H1 (cell line): ENCODE measurements around the gene HTR3B. TPM values are rescaled to one million over a fixed set of nuclear protein-coding genes. Genes with fewer than 3 reads are reported as not detected.

Experiments used
- CTCF ChIA-PET: fragments of 300-600 bp; sonication (Branson Sonifier 250); formaldehyde crosslinking; loops from one replicate; lab custom pipeline; 2021; ENCODE audit not compliant: partially characterized antibody; lab: Charles Lee
- POLR2A ChIA-PET: fragments of 300-600 bp; sonication (Branson Sonifier 250); formaldehyde crosslinking; loops from one replicate; lab custom pipeline; 2021; ENCODE audit warnings: inconsistent platforms; ENCODE audit not compliant: partially characterized antibody; lab: Charles Lee
- DNase-seq, 2 experiments: peaks; one replicate each; pipeline versions ENCODE4 v3.0.0 to v3.0.0-alpha.2; 2010 to 2022; ENCODE audit warnings: low spot score in 2 of 2, low read depth in 1 of 2, mixed read lengths in 1 of 2
- FAIRE-seq: peaks from 2 replicates; lab custom pipeline; 2011; peaks lifted over from hg19 to GRCh38; lab: Jason Lieb, UNC
- H2AFZ ChIP-seq: 2 replicates; pipeline ENCODE4 v1.8.1; 2012; ENCODE audit warnings: low read length, inconsistent platforms
- H2AK5ac ChIP-seq: 2 replicates; pipeline ENCODE4 v1.6.1; 2013; ENCODE audit warnings: low read depth, low read length
- H2BK120ac ChIP-seq: replicated peaks from 2 replicates; pipeline ENCODE3; 2013; ENCODE audit warnings: low read depth, low read length, inconsistent platforms
- H2BK12ac ChIP-seq: 2 replicates; pipeline ENCODE4 v1.6.1; 2013; ENCODE audit warnings: low read depth, low read length
- H2BK15ac ChIP-seq: 2 replicates; pipeline ENCODE4 v1.6.1; 2013; ENCODE audit warnings: low read length
- H2BK20ac ChIP-seq: 2 replicates; pipeline ENCODE4 v1.6.1; 2013; ENCODE audit warnings: low read length
- H2BK5ac ChIP-seq: 2 replicates; pipeline ENCODE4 v1.6.1; 2013; ENCODE audit warnings: low read depth, low read length
- H3K14ac ChIP-seq: 2 replicates; pipeline ENCODE4 v1.6.1; 2013; ENCODE audit warnings: inconsistent platforms; ENCODE audit not compliant: insufficient read length
- H3K18ac ChIP-seq: 2 replicates; pipeline ENCODE4 v1.6.1; 2013; ENCODE audit warnings: low read length; ENCODE audit errors: extremely low read depth
- H3K23ac ChIP-seq: 2 replicates; pipeline ENCODE4 v1.6.1; 2013; ENCODE audit warnings: inconsistent platforms; ENCODE audit not compliant: insufficient read length
- H3K23me2 ChIP-seq: 2 replicates; pipeline ENCODE4 v1.6.1; 2013; ENCODE audit warnings: low read depth, low read length
- H3K27ac ChIP-seq: 2 replicates; pipeline ENCODE4 v1.6.1; 2011; ENCODE audit warnings: low read depth, low read length, inconsistent platforms
- H3K27me3 ChIP-seq, 4 experiments: replicated peaks in 1 of 4; 1 replicate in 1 of 4; 2 replicates in 3 of 4; pipeline versions ENCODE4 v1.6.1 to v1.8.1; 2011 to 2013; ENCODE audit warnings: low read length in 3 of 4, mild to moderate bottlenecking in 3 of 4, inconsistent platforms in 2 of 4, mixed read lengths in 2 of 4, moderate library complexity in 1 of 4; ENCODE audit not compliant: control insufficient read depth in 3 of 4, insufficient read depth in 3 of 4; ENCODE audit errors: extremely low read depth in 1 of 4
- H3K36me3 ChIP-seq, 4 experiments: 2 replicates each; pipeline versions ENCODE4 v1.6.1 to v1.8.1; 2011 to 2013; ENCODE audit warnings: mild to moderate bottlenecking in 4 of 4, low read length in 3 of 4, moderate library complexity in 2 of 4, control low read depth in 1 of 4, inconsistent platforms in 1 of 4; ENCODE audit not compliant: insufficient read depth in 4 of 4, control insufficient read depth in 2 of 4
- H3K4ac ChIP-seq: replicated peaks from 2 replicates; pipeline ENCODE3; 2013; ENCODE audit warnings: low read length, low read depth, mixed read lengths, inconsistent platforms; ENCODE audit not compliant: insufficient read length
- H3K4me1 ChIP-seq, 4 experiments: replicated peaks in 1 of 4; 1 replicate in 1 of 4; 2 replicates in 3 of 4; pipeline versions ENCODE4 v1.6.1 to v1.8.1; 2011 to 2013; ENCODE audit warnings: low read length in 3 of 4, inconsistent platforms in 2 of 4, mixed read lengths in 1 of 4; ENCODE audit not compliant: insufficient read depth in 4 of 4, control insufficient read depth in 3 of 4
- H3K4me2 ChIP-seq, 2 experiments: 2 replicates each; pipeline versions ENCODE4 v1.6.1 to v1.8.1; 2011 to 2013; ENCODE audit warnings: low read depth in 2 of 2, low read length in 2 of 2, control low read depth in 1 of 2, inconsistent platforms in 1 of 2, mild to moderate bottlenecking in 1 of 2; ENCODE audit not compliant: insufficient read depth in 1 of 2
- H3K4me3 ChIP-seq, 4 experiments: fragments of 200-600, 300-600 bp in 1 of 4; sonication (generic), shearing (Covaris generic), sonication (Bioruptor Twin) in 1 of 4; 2 replicates each; pipeline versions ENCODE4 v1.5.1 to v1.8.1; 2011 to 2016; ENCODE audit warnings: low read length in 4 of 4, low read depth in 3 of 4, control low read depth in 2 of 4, inconsistent platforms in 2 of 4, mild to moderate bottlenecking in 2 of 4, mixed read lengths in 1 of 4, moderate library complexity in 1 of 4; ENCODE audit not compliant: insufficient read depth in 2 of 4; ENCODE audit errors: extremely low read depth in 1 of 4
- H3K56ac ChIP-seq: replicated peaks from 2 replicates; pipeline ENCODE3; 2013; ENCODE audit warnings: low read depth, mild to moderate bottlenecking, mixed read lengths, low read length, inconsistent platforms; ENCODE audit not compliant: insufficient read length
- H3K79me1 ChIP-seq: 2 replicates; pipeline ENCODE4 v1.6.1; 2013; ENCODE audit warnings: low read depth, low read length, control low read depth
- H3K79me2 ChIP-seq, 2 experiments: 2 replicates each; pipeline versions ENCODE4 v1.6.1 to v1.8.1; 2012 to 2013; ENCODE audit warnings: low read length in 2 of 2, mild to moderate bottlenecking in 2 of 2, inconsistent platforms in 1 of 2; ENCODE audit not compliant: insufficient read depth in 2 of 2, control insufficient read depth in 1 of 2
- H3K9ac ChIP-seq, 4 experiments: replicated peaks in 1 of 4; 1 replicate in 1 of 4; 2 replicates in 3 of 4; pipeline versions ENCODE4 v1.6.1 to v1.8.1; 2011 to 2013; ENCODE audit warnings: low read depth in 3 of 4, low read length in 3 of 4, control low read depth in 2 of 4, mild to moderate bottlenecking in 2 of 4, moderate library complexity in 2 of 4, inconsistent platforms in 1 of 4; ENCODE audit errors: extremely low read depth in 1 of 4
- H3K9me3 ChIP-seq, 2 experiments: 2 replicates each; pipeline versions ENCODE4 v1.6.1 to v1.8.1; 2012 to 2013; ENCODE audit warnings: mild to moderate bottlenecking in 2 of 2, moderate library complexity in 2 of 2, control low read depth in 1 of 2, inconsistent platforms in 1 of 2, low read depth in 1 of 2, low read length in 1 of 2, mixed read lengths in 1 of 2; ENCODE audit not compliant: insufficient read depth in 2 of 2
- H4K20me1 ChIP-seq, 2 experiments: replicated peaks in 1 of 2; 2 replicates each; pipeline versions ENCODE3 to v1.8.1; 2011 to 2013; ENCODE audit warnings: inconsistent platforms in 2 of 2, low read length in 2 of 2, mild to moderate bottlenecking in 1 of 2; ENCODE audit not compliant: insufficient read depth in 2 of 2, control insufficient read depth in 1 of 2
- H4K5ac ChIP-seq: 2 replicates; pipeline ENCODE4 v1.6.1; 2013; ENCODE audit warnings: low read length, low read depth, mixed read lengths, inconsistent platforms; ENCODE audit not compliant: insufficient read length
- H4K8ac ChIP-seq: 2 replicates; pipeline ENCODE4 v1.8.0; 2013; ENCODE audit warnings: mild to moderate bottlenecking, moderate library complexity, low read length, inconsistent platforms; ENCODE audit not compliant: insufficient read depth; ENCODE audit errors: extremely low read depth
- H4K91ac ChIP-seq: replicated peaks from 2 replicates; pipeline ENCODE3; 2013; ENCODE audit warnings: low read length, mixed read lengths, inconsistent platforms; ENCODE audit not compliant: insufficient read length
- ASH2L ChIP-seq: fragments of 200-600, 300-600 bp; sonication (generic); IDR thresholded peaks from one replicate; pipeline ENCODE4 v1.7.1; 2017; ENCODE audit warnings: low read length
- CBX5 ChIP-seq: fragments of 300-800, 300-1000 bp; sonication (generic); IDR thresholded peaks from 2 replicates; pipeline ENCODE4 v1.7.1; 2016; ENCODE audit warnings: antibody characterized with exemption, low read length, low read depth
- CBX8 ChIP-seq: fragments of 300-800, 300-1000 bp; sonication (generic); IDR thresholded peaks from 2 replicates; pipeline ENCODE4 v1.7.1; 2016; ENCODE audit warnings: low read depth, low read length, borderline replicate concordance
- CTCF ChIP-seq, 3 experiments: IDR thresholded peaks; 1 replicate in 2 of 3; 2 replicates in 1 of 3; pipeline versions ENCODE4 v1.5.1 to v1.6.1; 2011; ENCODE audit warnings: low read length in 3 of 3, mild to moderate bottlenecking in 3 of 3, inconsistent platforms in 2 of 3, low read depth in 1 of 3, moderate library complexity in 1 of 3; ENCODE audit not compliant: insufficient read depth in 1 of 3; ENCODE audit errors: control extremely low read depth in 1 of 3
- GABPA ChIP-seq: IDR thresholded peaks from 2 replicates; pipeline ENCODE4 v1.6.1; 2011; ENCODE audit warnings: mild to moderate bottlenecking, low read length, moderate library complexity, borderline replicate concordance; ENCODE audit not compliant: insufficient read depth
- POU5F1 ChIP-seq: IDR thresholded peaks from 2 replicates; pipeline ENCODE4 v1.6.1; 2011; ENCODE audit warnings: low read depth, mild to moderate bottlenecking, low read length, moderate library complexity
- RAD21 ChIP-seq, 2 experiments: IDR thresholded peaks in 1 of 2; conservative IDR thresholded peaks in 1 of 2; 2 replicates each; pipeline ENCODE4 v1.6.1; 2011; ENCODE audit warnings: low read depth in 2 of 2, low read length in 2 of 2, improper control_type of control experiment in 1 of 2, inconsistent platforms in 1 of 2, mild to moderate bottlenecking in 1 of 2, moderate library complexity in 1 of 2
- TBP ChIP-seq: IDR thresholded peaks from 2 replicates; pipeline ENCODE4 v1.6.1; 2011; ENCODE audit warnings: low read depth, low read length, improper control_type of control experiment
- WGBS, 2 experiments: shearing (Covaris generic) in 1 of 2; methylation state at CpG; one replicate each; pipeline versions ENCODE4 v1.1.6 to v1.1.7; 2013 to 2015; ENCODE audit warnings: low lambda C conversion rate in 2 of 2, mixed read lengths in 2 of 2, inconsistent platforms in 1 of 2, low coverage in 1 of 2, missing lambda C conversion rate in 1 of 2; ENCODE audit not compliant: insufficient replicate concordance in 2 of 2, insufficient coverage in 1 of 2, insufficient read length in 1 of 2; ENCODE audit errors: extremely low coverage in 1 of 2, missing lambda C conversion rate in 1 of 2; 5-methylcytosine and 5-hydroxymethylcytosine counted together
- polyA plus RNA-seq, 7 experiments: library from polyadenylated mRNA; depleted of rRNA in 3 of 7; stranded (reverse) in 5 of 7; unstranded in 2 of 7; fragments of >200 nt in 5 of 7; fragments of 200-250 nt in 2 of 7; gene quantifications; 1 replicate in 5 of 7; 2 replicates in 1 of 7; 4 replicates in 1 of 7; pipeline versions ENCODE4 v1.2.1 to v1.2.3, GENCODE V29; 2011 to 2013; ENCODE audit warnings: missing spikeins in 2 of 7, mixed read lengths in 2 of 7
- total RNA-seq: library from RNA; stranded (reverse); fragmentation: NEBNext Ultra II Directional; extraction: Animal tissue kit (Norgen Biotek cat#: 25700); gene quantifications from 2 replicates; pipeline ENCODE4 v1.2.1, GENCODE V29; 2021

Gene HTR3B
- total and polyA plus RNA-seq, 2 of the 8 experiments (the other 6 are each of a cell fraction or from before 2014, with no cell fraction given), result not detected

- peak; percentile 81 for FAIRE-seq
- Histone ChIP-seq H4K20me1 (peaks cover 0 to 6% of the 10 kb centered on the region in 2 experiments), H3K56ac (no peak overlapping the region), H3K27me3 (no peaks in the 10 kb centered on the region), H3K23ac (no peak overlapping the region), H4K5ac (no peak overlapping the region), H3K36me3 (no peaks in the 10 kb centered on the region), H2AFZ (0 out of 2 replicates have a peak overlapping the region, but pooled peaks have one; percentile 17), H3K4me2 (no peak overlapping the region), H2BK20ac (no peak overlapping the region), H2AK5ac (no peak overlapping the region), H2BK15ac (peak overlapping the region; percentile 40; the same call in 1 of the 2 replicates), H2BK12ac (no peak overlapping the region), H3K9ac (no peak overlapping the region), H4K91ac (no peak overlapping the region), H3K14ac (no peak overlapping the region), H4K8ac (no peak overlapping the region), H3K4me1 (peaks cover 3 to 10% (median 6%) of the 10 kb centered on the region in 4 experiments), H3K9me3 (no peaks in the 10 kb centered on the region), H3K18ac (no peak overlapping the region), H3K4me3 (no peak overlapping the region), H3K79me2 (no peaks in the 10 kb centered on the region), H2BK120ac (no peak overlapping the region), H3K23me2 (no peaks in the 10 kb centered on the region), H3K27ac (no peak overlapping the region), H3K4ac (no peak overlapping the region), H2BK5ac (peak overlapping the region; percentile 4; the same call in 1 of the 2 replicates), H3K79me1 (no peaks in the 10 kb centered on the region)
- ChIA-PET POLR2A (interaction anchor here (0.6 to 1.8 kb wide), 2 partner anchors 266 to 704 kb away, joined by 3 to 8 read pairs; no protein-coding TSS in a partner anchor), CTCF (interaction anchor here (0.5 to 16.8 kb wide), 67 partner anchors 8 to 357 kb away, joined by 3 to 280 read pairs (median 4); partner anchors contain the start of genes HTR3A and HTR3B)
- WGBS, 2 experiments, result 18% methylated on average over 6 of the region's 6 CpGs; no CpG with 5 or more reads in 1 of the 2 experiments
- peak in 1 of 2 experiments; percentile 86 for DNase-seq
- no peak for TF ChIP-seq CBX8
- TF ChIP-seq CTCF (IDR thresholded peaks at IDR 0.05; ENCODE audit: control extremely low read depth in 1 of 3, insufficient read depth in 1 of 3, low read depth in 1 of 3, low read length in 3 of 3), result peak; percentile 62 to 76 (median 64)
- TF ChIP-seq RAD21 (IDR thresholded peaks at IDR 0.05 in 1 of 2, conservative IDR thresholded peaks at IDR 0.05 in 1 of 2; ENCODE audit: low read depth in 2 of 2, low read length in 2 of 2), result peak; percentile 81 to 86
- TF ChIP-seq GABPA, result no peak
- TF ChIP-seq CBX5, result no peak
- no peak for TF ChIP-seq TBP
- no peak for TF ChIP-seq ASH2L
- TF ChIP-seq POU5F1, result no peak
Measured at GRCh38 chr11:113994077-113994954, 89.7 kb downstream of the HTR3B start.
